ENCODE measurements around the gene CPNE4. TPM values are rescaled to one million over a fixed set of nuclear protein-coding genes. Genes with fewer than 3 reads are reported as not detected.

The CPNE4 gene
- total and polyA plus RNA-seq, 9 of the 15 experiments (the other 6 are each of a cell fraction or from before 2014, with no cell fraction given) = not detected

- 0 out of 2 replicates have a peak, but pooled peaks have one; percentile 23 for TF ChIP-seq TFAP4 (CRISPR knock-in tag; IDR thresholded peaks at IDR 0.05; ENCODE audit: borderline replicate concordance)
- peak; percentile 66 for TF ChIP-seq POLR2G (IDR thresholded peaks at IDR 0.05; ENCODE audit: low read depth, low read length)
- peak; percentile 37; the same call in 1 of the 2 replicates for TF ChIP-seq MYC (IDR thresholded peaks at IDR 0.05; ENCODE audit: low read depth, low read length)
- TF ChIP-seq MYC (CRISPR knock-in tag; IDR thresholded peaks at IDR 0.05; ENCODE audit: borderline replicate concordance, low read depth) = no peak
- TF ChIP-seq TBP (optimal IDR thresholded peaks at IDR 0.05; ENCODE audit: low read depth, low read length) = no peak
- TF ChIP-seq ZKSCAN3 (CRISPR knock-in tag; IDR thresholded peaks at IDR 0.05) = no peak
- 0 out of 2 replicates have a peak, but pooled peaks have one; percentile 26 for TF ChIP-seq EP400 (IDR thresholded peaks at IDR 0.05)
- no peak for TF ChIP-seq DDX20 (tag; IDR thresholded peaks at IDR 0.05; ENCODE audit: low read depth)
- TF ChIP-seq L3MBTL2 (IDR thresholded peaks at IDR 0.05) = peak; percentile 68
- TF ChIP-seq ZBTB34 (CRISPR knock-in tag; IDR thresholded peaks at IDR 0.05) = no peak
- no peak for TF ChIP-seq HES1 (IDR thresholded peaks at IDR 0.05; ENCODE audit: low read depth)
- TF ChIP-seq ZBTB2 (IDR thresholded peaks at IDR 0.05) = no peak
- TF ChIP-seq MNT (conservative IDR thresholded peaks at IDR 0.05) = peak in 1 of 2 experiments; percentile 28; a peak in 1 of 4 replicates
- TF ChIP-seq CTCF (IDR thresholded peaks at IDR 0.05 in 2 of 3, conservative IDR thresholded peaks at IDR 0.05 in 1 of 3; ENCODE audit: insufficient read depth in 2 of 3, low read depth in 1 of 3, low read length in 3 of 3) = peak; percentile 51 to 58 (median 57); a peak in 5 of 6 replicates
- no peak for TF ChIP-seq MCM7 (IDR thresholded peaks at IDR 0.05)
Measured at GRCh38 chr3:131526801-131527347, 507.9 kb downstream of the CPNE4 start (continued).

Data from K562 (cell line).